Prostate gland (tissue), 2 donors: Measurements from ENCODE around the gene CDIPT. TPM values are rescaled to one million over a fixed set of nuclear protein-coding genes. Genes with fewer than 3 reads are reported as not detected.
A peak's percentile ranks its signal among the peaks of the same experiment; 100 is the strongest.

Source experiments
- DNase-seq: peaks from one replicate; pipeline ENCODE4 v3.0.0-alpha.2; 2019; ENCODE audit warnings: low spot score
- H3K27ac ChIP-seq, 2 donors: fragments of 200-600 bp; sonication (generic); 2 replicates each; pipeline ENCODE4 v1.5.1; 2017 to 2019
- H3K27me3 ChIP-seq: fragments of 200-600 bp; sonication (generic); replicated peaks from 2 replicates; pipeline ENCODE4 v1.5.1; 2019; ENCODE audit not compliant: insufficient read depth
- H3K36me3 ChIP-seq, 2 donors: fragments of 200-600 bp; sonication (generic); 1 replicate in 1 of 2; 2 replicates in 1 of 2; pipeline versions ENCODE4 v1.5.1 to v1.8.1; 2017 to 2019
- H3K4me1 ChIP-seq: fragments of 200-600 bp; sonication (generic); replicated peaks from 2 replicates; pipeline ENCODE4 v1.5.1; 2019
- H3K4me3 ChIP-seq, 2 donors: fragments of 200-600 bp; sonication (generic); 2 replicates each; pipeline ENCODE4 v1.5.1; 2017 to 2019
- H3K9me3 ChIP-seq: fragments of 200-600 bp; sonication (generic); 2 replicates; pipeline ENCODE4 v1.5.1; 2017
- CTCF ChIP-seq, 4 experiments: fragments of 200-600 bp in 2 of 4; fragments of 450-650 bp in 2 of 4; sonication (generic) in 2 of 4; IDR thresholded peaks; 1 replicate in 3 of 4; 2 replicates in 1 of 4; pipeline ENCODE4 v1.5.1; 2016 to 2019; ENCODE audit warnings: antibody characterized with exemption in 4 of 4, mild to moderate bottlenecking in 2 of 4, moderate library complexity in 2 of 4
- POLR2A ChIP-seq: fragments of 450-650 bp; IDR thresholded peaks from one replicate; pipeline ENCODE4 v1.6.1; 2016; ENCODE audit warnings: antibody characterized with exemption, mild to moderate bottlenecking
- POLR2AphosphoS5 ChIP-seq: sonication (generic); formaldehyde crosslinking; IDR thresholded peaks from one replicate; pipeline ENCODE4 v1.6.1; 2017; ENCODE audit warnings: antibody characterized with exemption
- WGBS: methylation state at CpG from one replicate; pipeline ENCODE4 v1.1.5; 2018; 5-methylcytosine and 5-hydroxymethylcytosine counted together
- intact Hi-C: fragments of 100-400 bp; cut with DNase I; formaldehyde crosslinking; loops from one replicate; pipeline ENCODE4 v1.14.2; 2022
- total RNA-seq, 2 donors: library from RNA; depleted of rRNA; stranded (reverse); fragments of >200 nt; gene quantifications; one replicate each; pipeline ENCODE4 v1.1.0, GENCODE V29; 2016

CDIPT gene
- total RNA-seq, 2 donors from 2014 or later = 121 to 132 TPM

GRCh38 chr16:29818082-29818481, 44.9 kb downstream of the CDIPT start:
- no peaks in the 10 kb centered on the region for H3K36me3 ChIP-seq
- TF ChIP-seq POLR2A (no peak), POLR2AphosphoS5 (no peak), CTCF (IDR thresholded peaks at IDR 0.05) (no peak)
- no peak overlapping the region for H3K4me3 ChIP-seq
- H3K27ac ChIP-seq = no peak overlapping the region
- H3K27me3 ChIP-seq = no peaks in the 10 kb centered on the region
- 93% methylated on average over 4 of the region's 4 CpGs for WGBS
- no peak for DNase-seq
- intact Hi-C loops = loop anchor here (5.0 kb wide), 1 partner anchor 44 kb away; the partner anchor contains the start of gene CDIPT
- H3K4me1 ChIP-seq = peaks cover 13% of the 10 kb centered on the region
- no peaks in the 10 kb centered on the region for H3K9me3 ChIP-seq

GRCh38 chr16:29816694-29817441, 46.2 kb downstream of the CDIPT start:
- H3K4me1 ChIP-seq = peaks cover 5% of the 10 kb centered on the region
- whole genome bisulfite sequencing = 2% methylated on average over 37 of the region's 37 CpGs
- H3K4me3 ChIP-seq = peak overlapping the region; percentile 63 to 77
- H3K9me3 ChIP-seq = no peaks in the 10 kb centered on the region
- H3K27ac ChIP-seq = peak overlapping the region; percentile 96 to 98
- intact Hi-C loops = loop anchor here (5.0 kb wide), 1 partner anchor 45 kb away; the partner anchor contains the start of gene CDIPT
- peak; percentile 9 for TF ChIP-seq POLR2AphosphoS5
- peak; percentile 32 for TF ChIP-seq POLR2A
- TF ChIP-seq CTCF (IDR thresholded peaks at IDR 0.05) = no peak
- peak; percentile 55 for DNase-seq
- H3K36me3 ChIP-seq = no peaks in the 10 kb centered on the region
- no peaks in the 10 kb centered on the region for H3K27me3 ChIP-seq

- Histone ChIP-seq H3K4me3 (peak within 1 kb of the TSS; percentile 63 to 77), H3K9me3 (no peaks in the 10 kb centered on the region), H3K27me3 (no peaks in the 10 kb centered on the region), H3K27ac (peak within 1 kb of the TSS; percentile 96 to 98), H3K36me3 (no peaks in the 10 kb centered on the region), H3K4me1 (peaks cover 4% of the 10 kb centered on the region)
- DNase-seq = peak; percentile 98
- intact Hi-C loops = loop anchor here (5.0 kb wide), 1 partner anchor 46 kb away; the partner anchor contains the start of gene CDIPT
- peak; percentile 98 for TF ChIP-seq POLR2AphosphoS5
- TF ChIP-seq POLR2A = peak; percentile 76
- peak; percentile 89 to 95 (median 94) for TF ChIP-seq CTCF (IDR thresholded peaks at IDR 0.05)
- WGBS = under 1% methylated on average over 68 of the region's 70 CpGs
These were observed 47.0 kb downstream of the CDIPT start, which contains the start of gene PAGR1 for GRCh38 chr16:29815793-29816693. Gene PAGR1 (plus strand): TSS chr16:29816152. CDS start chr16:29816526, 374 bp downstream.

GRCh38 chr16:29815032-29815721, 47.8 kb downstream of the CDIPT start:
- TF ChIP-seq POLR2AphosphoS5 (no peak), CTCF (IDR thresholded peaks at IDR 0.05) (no peak), POLR2A (no peak)
- H3K9me3 ChIP-seq = no peaks in the 10 kb centered on the region
- H3K27ac ChIP-seq = peak overlapping the region; percentile 96 to 98
- WGBS = 6% methylated on average over 38 of the region's 39 CpGs
- intact Hi-C loops = loop anchor here (5.0 kb wide), 1 partner anchor 47 kb away; the partner anchor contains the start of gene CDIPT
- DNase-seq = no peak
- H3K36me3 ChIP-seq = no peaks in the 10 kb centered on the region
- H3K4me1 ChIP-seq = peaks cover 12% of the 10 kb centered on the region
- H3K27me3 ChIP-seq = no peaks in the 10 kb centered on the region
- H3K4me3 ChIP-seq = peak overlapping the region; percentile 63 to 77
